Retinal pigment epithelial cell (primary cell): Measurements from ENCODE around the gene ACCSL.

Source experiments
- DNase-seq: peaks from one replicate; pipeline ENCODE4 v3.0.0-alpha.2; 2010; ENCODE audit warnings: low read depth
- H3K4me3 ChIP-seq: 2 replicates; pipeline ENCODE4 v1.5.1; 2011; ENCODE audit warnings: mild to moderate bottlenecking, low read length, control low read depth, moderate library complexity
- TF ChIP-seq, protein P1 (sequence below): conservative IDR thresholded peaks from 2 replicates; pipeline ENCODE4 v1.5.1; 2011; ENCODE audit warnings: low read depth, low read length, control low read depth, inconsistent platforms

The ACCSL gene

DNA sequence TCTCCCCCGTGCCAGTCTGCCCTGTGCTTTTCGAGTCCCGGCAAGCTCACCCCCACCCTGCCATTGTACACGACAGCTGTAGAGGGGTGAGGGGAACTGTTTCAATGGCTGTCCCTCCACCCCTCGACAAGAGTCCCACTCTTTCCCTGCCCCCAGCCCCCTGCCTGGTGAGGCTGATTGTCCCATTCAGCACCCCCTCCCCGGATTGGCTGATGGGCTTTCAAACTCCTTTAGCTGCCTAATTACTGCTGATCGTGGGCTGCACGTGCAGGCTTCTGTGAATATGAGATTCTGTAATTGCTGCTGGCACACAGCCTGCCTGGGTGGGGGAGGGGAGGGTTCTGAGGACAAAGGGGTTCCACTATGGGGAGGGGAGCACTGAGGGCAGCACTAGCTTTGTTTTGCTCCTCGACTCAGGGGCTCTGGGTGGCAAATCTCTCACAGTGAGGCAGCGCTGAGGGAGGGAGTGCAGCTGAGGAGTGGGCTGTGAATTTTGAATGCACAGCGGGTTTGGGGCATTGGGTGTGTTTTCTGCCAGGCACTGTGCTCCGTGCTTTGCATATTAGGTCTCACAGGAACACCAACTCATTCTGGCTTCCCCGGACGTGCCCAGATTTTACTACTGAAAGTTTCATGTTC, 42.6 kb upstream of the ACCSL start:
- DNase-seq = no peak
- H3K4me3 ChIP-seq = no peak overlapping the region
- TF ChIP-seq, protein P1, sequence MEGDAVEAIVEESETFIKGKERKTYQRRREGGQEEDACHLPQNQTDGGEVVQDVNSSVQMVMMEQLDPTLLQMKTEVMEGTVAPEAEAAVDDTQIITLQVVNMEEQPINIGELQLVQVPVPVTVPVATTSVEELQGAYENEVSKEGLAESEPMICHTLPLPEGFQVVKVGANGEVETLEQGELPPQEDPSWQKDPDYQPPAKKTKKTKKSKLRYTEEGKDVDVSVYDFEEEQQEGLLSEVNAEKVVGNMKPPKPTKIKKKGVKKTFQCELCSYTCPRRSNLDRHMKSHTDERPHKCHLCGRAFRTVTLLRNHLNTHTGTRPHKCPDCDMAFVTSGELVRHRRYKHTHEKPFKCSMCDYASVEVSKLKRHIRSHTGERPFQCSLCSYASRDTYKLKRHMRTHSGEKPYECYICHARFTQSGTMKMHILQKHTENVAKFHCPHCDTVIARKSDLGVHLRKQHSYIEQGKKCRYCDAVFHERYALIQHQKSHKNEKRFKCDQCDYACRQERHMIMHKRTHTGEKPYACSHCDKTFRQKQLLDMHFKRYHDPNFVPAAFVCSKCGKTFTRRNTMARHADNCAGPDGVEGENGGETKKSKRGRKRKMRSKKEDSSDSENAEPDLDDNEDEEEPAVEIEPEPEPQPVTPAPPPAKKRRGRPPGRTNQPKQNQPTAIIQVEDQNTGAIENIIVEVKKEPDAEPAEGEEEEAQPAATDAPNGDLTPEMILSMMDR = no peak

DNA sequence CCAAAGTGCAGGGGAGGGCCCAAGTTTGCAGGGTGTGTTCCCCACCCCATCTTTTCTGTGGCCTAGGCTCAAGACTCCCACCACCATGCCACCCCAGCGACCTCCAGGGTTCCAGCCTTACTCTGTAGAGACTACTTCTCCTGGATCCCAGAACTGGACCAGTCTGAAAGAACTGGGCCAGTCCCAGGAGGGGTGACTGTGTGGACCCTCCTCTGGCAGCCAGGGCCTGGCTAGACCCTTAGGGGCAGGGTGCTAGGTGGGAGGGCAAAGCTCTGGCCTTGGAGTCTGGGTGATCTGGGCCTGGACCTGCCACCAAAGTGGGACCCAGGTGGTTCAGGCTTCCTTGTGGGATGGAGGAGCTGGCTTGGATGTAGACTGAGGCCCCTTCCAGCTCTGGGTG, 41.8 kb upstream of the ACCSL start:
- no peak overlapping the region for H3K4me3 ChIP-seq
- DNase-seq = no peak
- TF ChIP-seq, protein P1 = no peak

DNA sequence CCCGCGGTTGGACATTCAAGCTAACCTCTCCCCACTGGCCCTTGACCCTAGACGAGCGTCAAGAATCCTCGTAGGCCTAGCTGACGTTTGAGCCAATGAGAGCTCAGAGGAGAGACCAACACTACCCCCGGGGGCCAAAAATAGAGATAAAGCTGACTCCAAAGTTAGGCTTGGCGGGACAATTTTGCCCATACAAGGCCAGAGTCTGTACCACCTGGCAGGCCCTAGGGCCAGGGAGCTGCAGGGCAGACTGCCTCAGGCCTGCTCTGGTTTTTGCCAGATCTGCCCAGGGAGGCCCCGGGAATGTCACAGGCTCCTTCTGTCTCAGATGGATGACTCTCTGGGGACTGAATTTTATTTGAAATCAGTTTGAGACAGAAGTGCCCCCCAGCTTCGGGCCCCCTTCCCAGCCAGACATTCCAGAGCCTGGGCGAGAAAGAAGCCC, 40.8 kb upstream of the ACCSL start:
- no peak for DNase-seq
- TF ChIP-seq, protein P1 = no peak
- no peak overlapping the region for H3K4me3 ChIP-seq

DNA sequence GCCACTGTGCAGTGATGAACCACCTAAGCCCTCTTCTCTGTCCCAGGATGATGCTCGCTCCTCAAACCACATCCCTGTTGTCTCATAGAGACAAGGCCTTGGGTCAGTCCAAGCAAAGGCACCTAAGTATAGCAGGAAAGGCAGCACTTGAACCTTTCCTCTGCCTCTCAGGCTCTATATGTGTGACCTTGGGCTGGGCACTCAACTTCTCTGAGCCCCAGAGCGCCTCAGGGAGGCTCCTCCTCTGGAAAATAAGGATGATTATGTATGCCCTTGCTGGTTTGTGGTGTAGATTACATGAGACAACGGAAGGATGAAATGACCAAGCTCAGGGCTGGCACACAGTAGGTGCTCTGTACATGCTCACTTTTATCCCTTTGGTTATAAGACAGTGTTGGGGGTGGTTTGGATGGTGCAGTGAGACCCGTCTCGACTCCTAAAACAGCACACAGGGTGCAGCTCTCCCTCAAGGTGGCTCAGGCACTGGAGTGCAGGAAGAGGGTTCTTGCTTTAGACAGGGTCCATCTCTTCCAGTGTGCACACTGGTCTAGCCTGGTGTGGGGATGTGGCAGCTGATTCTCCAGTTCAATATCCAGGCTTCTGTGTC, 40.2 kb upstream of the ACCSL start:
- no peak overlapping the region for H3K4me3 ChIP-seq
- TF ChIP-seq, protein P1 = no peak
- DNase-seq = no peak

DNA sequence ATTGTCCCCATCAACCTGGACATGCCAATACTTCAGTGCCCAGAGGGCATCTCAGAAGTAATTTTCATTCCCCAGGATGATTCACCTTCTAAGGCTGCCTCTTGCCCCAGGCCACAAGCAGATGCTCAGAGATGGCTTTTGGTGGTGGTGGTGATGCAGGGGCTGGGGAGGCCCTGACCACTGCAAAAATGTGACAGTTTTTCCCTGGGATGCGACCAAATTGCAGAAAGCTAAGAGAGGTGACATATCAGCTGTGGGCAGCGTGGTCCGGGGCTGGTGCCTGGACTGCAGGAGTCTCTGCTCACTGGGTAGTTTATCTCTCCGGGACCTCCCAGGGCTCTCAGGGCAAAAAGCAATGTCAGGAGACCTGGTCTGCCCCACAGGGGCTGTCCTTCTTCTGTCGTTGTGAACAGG, 39.7 kb upstream of the ACCSL start:
- no peak overlapping the region for H3K4me3 ChIP-seq
- TF ChIP-seq, protein P1 = no peak

DNA sequence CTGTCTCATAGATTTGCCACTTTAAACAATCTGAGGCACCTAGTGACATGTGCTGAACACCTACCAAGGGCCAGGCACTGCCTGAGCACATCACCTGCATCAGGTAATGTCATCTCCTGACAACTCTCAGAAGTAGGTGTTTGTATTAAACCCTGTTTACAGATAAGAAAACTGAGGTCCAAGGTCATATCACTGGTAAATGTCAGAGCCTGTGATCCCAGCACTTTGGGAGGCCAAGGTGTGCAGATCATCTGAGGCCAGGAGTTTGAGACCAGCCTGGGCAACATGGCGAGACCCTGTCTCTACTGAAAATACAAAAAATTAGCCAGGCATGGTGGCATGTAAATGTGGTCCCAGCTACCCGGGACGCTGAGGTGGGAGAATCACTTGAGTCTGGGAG, 39.1 kb upstream of the ACCSL start:
- TF ChIP-seq, protein P1 = no peak
- H3K4me3 ChIP-seq = no peak overlapping the region
- no peak for DNase-seq

More for the DNA sequence above, 39.7 kb upstream of the ACCSL start:
- DNase-seq = no peak

DNA sequence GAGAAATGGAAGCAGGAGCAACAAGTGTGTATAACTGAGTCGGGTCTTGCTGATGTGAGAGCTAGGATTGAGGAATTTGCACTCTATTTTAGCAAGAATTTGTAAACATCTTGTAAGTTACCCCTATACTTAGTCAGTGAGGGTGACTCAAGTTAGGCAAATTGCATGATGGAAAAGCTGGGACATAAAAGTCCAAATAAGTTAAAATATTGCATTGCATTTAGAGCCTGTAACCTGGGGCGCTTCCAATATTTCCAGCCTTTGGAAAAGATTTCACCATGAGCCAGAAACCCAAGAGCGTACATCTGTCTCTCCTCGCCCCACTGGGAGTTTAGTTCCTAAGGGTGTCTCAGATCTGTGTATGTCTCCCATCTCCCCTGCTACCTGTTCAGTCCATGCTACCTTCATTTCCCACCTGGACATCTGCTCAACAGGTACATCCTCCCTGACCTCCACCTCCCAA, 37.0 kb upstream of the ACCSL start:
- TF ChIP-seq, protein P1 = no peak
- DNase-seq = no peak
- H3K4me3 ChIP-seq = no peak overlapping the region
